Esophagus squamous epithelium (tissue), 4 donors: ENCODE measurements around the gene DCPS.

ENCODE experiments used
- CTCF ChIP-seq, 6 experiments: fragments of 450-650 bp in 4 of 6; fragments of 200-600 bp in 2 of 6; sonication (generic) in 2 of 6; IDR thresholded peaks; one replicate each; pipeline ENCODE4 v1.5.1; 2016 to 2019; ENCODE audit warnings: antibody characterized with exemption in 6 of 6, mild to moderate bottlenecking in 4 of 6, moderate library complexity in 4 of 6
- POLR2A ChIP-seq, 4 donors: fragments of 450-650 bp; IDR thresholded peaks; one replicate each; pipeline ENCODE4 v1.6.1; 2017; ENCODE audit warnings: antibody characterized with exemption in 4 of 4, mild to moderate bottlenecking in 4 of 4, moderate library complexity in 3 of 4

- no peak for TF ChIP-seq CTCF (IDR thresholded peaks at IDR 0.05)
- no peak for TF ChIP-seq POLR2A (IDR thresholded peaks at IDR 0.05)
Measured at GRCh38 chr11:126305699-126306098, 1.8 kb downstream of the DCPS start.
